ENCODE results near the gene RAB30.
"Not testable (repeated sequence)": the region's sequence is repeated elsewhere in the genome, so short reads cannot be mapped to it uniquely, and the experiment has no call there.

RAB30 gene

DNA sequence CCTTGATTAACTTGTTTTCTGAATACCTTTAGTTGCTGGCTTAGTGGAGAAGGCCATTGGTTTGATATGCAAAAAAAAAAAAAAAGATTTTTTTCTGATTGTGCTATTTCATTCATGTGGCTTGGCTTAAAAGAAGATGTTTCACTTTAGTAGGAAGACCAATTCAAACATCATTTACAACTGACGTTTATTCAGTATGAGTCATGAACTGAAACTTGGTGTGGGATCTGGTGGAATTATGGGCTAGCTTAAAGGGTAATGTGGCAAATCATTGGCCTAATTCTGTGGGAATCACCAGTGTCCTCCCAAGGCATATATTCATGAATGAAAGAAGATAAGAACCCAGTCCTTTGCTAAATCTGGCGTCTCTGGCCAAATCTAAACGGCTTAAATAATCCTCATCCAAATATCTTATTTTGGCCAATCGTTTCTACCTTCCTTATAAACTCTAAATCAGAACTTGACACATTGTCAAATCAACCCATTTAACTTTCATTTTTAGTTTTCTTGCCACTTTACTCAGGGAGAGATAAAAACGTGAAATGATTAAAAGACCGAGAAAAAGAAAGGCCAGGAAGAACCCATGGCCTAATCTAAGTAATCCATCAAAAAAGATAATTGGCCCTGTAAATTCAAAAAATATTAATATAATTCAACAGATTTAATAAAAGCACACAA lies 93.1 kb downstream of the RAB30 start:
- FAIRE-seq, result no peak

DNA sequence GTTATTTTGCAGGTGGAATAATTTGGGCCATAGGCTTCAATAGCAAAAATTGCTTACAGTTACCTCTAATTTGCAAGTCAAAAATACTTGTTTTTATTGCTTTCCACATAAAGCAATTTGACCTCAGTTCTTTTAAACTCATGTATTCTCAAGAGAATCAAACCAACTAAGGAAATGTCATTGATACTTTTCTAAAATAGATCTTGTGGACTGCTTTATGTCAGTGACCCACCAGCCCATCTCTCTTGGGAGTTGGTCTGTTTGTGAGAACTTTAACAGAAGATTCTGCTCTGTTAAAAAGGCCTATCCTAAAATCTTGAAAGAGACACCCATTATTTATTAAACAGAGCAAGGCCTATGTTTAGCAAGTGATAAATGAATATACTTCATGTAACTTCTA lies 94.9 kb downstream of the RAB30 start:
- no peak for FAIRE-seq

DNA sequence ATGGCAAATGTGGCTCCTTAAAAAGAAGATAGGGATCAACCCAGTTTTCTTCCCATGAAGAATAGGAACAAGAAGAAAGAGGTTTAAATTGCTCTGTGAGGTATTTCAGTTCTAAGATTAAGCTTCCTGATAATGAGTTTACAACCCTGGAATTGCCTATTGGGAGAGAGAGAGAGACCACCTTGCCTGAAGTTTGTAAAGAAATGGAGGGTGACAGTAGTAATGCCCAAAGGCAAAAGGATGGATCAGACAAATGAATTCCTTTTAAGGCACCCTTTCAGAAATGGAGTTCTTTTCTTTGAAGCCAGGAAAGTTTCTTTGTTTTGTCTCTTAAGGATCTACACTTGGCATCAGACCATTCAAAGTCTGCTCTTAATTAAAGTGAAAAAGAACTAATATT lies 95.8 kb downstream of the RAB30 start:
- FAIRE-seq, result no peak

DNA sequence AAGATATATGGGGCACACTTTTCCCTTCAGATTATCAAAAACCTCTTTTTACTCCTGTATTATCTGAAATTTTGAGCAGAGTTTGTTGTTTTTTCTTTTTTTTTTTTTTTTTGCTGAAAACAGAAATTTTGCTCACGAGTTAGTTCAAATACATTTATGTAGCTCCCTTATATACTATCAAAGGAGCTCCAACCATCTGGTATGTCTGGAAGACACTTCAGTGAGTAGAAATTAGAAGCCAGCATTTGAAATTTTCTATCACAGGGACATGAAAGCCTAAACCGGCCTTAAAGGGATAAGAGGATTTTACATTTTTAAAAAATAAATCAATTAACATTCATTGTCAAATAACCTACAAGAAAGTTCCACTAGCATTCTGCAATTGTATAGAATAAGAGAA lies 96.8 kb downstream of the RAB30 start:
- no peak for FAIRE-seq

DNA sequence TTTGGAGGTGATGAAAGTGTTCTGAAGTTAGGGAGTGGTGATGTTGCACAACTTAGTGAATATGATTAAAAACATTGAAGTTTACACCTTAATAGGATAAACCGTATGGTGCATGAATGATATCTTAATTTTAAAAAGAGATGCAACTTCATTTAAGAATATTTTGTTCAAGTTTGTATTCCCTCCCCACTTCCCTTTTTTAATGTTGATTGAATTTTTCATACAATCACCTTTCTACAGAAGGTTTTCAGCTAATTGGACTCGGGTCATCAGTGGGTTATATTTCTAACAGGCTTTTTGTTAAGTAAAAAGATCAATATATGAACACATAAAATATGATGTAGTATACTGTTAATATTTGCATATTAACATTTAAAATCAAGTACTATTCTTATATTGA lies 97.6 kb downstream of the RAB30 start:
- FAIRE-seq, result no peak

DNA sequence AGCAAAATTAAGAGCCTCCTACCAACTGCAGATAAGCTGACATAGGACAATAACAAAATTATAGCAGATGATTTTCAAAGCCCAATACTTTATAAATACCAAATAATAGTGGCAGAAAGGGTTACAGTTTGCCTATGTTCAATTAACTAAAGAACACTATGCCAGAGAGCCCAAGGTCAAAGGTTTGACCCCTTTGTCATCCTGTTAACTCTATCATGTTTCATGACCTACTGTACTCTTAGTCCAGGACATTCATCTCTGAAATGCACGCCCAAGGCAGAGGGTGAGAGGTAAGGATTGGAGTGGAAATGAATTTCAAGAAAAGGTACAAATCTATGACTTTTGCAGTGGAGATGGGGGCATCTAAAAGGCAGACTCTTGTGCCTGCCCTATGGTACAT lies 99.6 kb downstream of the RAB30 start:
- FAIRE-seq, result no peak

DNA sequence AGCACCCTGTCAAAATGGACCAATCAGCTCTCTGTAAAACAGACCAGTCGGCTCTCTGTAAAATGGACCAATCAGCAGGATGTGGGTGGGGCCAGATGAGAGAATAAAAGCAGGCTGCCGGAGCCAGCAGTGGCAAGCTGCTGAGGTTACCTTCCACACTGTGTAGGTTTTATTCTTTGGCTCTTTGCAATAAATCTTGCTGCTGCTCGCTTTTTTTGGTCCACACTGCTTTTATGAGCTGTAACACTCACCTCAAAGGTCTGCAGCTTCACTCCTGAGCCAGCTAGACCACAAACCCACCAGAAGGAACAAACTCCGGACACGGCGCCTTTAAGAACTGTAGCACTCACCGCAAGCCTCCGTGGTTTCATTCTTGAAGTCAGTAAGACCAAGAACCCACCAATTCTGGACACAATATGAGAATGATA lies 100.2 kb downstream of the RAB30 start:
- FAIRE-seq, result not testable (repeated sequence)

DNA sequence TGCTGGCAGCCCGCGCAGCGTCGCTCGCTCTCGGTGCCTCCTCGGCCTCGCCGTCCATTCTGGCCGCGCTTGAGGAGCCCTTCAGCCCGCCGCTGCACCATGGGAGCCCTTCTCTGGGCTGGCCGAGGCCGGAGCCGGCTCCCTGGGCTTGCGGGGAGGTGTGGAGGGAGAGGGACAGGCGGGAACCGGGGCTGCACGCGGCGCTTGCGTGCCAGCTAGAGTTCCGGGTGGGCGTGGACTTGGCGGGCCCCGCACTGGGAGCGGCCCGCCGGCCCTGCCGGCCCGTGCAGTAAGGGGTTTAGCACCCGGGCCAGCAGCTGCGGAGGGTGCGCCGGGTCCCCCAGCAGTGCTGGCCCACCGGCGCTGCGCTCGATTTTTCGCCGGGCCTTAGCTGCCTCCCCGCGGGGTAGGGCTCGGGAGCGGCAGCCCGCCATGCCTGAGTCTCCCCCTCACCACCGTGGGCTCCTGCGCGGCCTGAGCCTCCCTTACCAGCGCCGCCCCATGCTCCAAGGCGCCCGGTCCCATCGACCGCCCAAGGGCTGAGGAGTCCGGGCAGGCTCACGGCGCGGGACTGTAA lies 101.1 kb downstream of the RAB30 start:
- FAIRE-seq, result not testable (repeated sequence)

DNA sequence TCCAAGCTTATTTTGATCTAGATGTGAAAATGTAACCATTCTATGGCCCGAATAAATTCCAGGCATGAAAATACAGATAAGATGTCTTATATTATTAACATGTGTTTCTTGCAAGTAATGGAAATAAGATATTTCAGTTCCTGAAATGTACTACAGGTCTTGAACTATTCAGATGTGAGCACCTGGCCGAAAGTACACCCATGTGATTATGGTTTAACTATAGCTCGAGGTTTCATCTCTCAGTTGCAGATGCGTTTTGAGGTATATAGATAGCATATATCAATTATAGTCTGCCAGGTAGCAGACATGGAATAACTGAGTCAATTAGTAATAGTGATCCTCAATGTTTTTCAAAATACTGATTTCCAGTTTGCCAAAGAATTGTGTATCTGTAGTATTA lies 101.9 kb downstream of the RAB30 start:
- no peak for FAIRE-seq

DNA sequence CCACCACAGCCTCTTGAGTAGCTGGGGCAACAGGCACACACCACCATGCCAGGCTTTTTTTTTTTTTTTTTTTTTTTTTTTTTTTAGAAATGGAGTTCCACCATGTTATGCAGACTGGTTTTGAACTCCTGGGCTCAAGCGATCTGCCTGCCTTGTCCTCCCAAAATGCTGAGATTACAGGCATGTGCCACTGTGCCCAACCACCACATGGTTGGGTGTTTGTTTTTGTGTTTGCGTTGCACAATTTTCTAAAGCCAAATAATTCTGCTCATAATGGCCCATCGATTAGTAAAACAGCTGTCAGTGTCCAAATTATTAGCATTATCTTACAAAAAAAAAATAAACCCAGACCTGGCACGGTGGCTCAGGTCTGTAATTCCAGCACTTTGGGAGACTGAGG lies 104.3 kb downstream of the RAB30 start:
- no peak for FAIRE-seq

DNA sequence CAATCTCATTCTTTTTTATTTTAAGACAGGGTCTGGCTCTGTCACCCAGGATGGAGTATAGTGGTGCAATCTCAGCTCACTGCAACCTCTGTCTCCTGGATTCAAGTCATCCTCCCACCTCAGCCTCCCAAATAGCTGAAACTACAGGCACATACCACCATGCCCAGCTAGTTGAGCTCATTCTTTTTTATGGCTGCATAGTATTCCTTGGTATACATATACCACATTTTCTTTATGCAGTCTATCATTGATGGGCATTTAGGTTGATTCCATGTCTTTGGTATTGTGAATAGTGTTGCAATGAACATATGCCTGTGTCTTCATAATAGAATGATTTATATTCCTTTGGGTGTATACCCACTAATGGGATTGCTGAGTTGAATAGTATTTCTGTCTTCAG lies 109.7 kb downstream of the RAB30 start:
- not testable (repeated sequence) for FAIRE-seq

DNA sequence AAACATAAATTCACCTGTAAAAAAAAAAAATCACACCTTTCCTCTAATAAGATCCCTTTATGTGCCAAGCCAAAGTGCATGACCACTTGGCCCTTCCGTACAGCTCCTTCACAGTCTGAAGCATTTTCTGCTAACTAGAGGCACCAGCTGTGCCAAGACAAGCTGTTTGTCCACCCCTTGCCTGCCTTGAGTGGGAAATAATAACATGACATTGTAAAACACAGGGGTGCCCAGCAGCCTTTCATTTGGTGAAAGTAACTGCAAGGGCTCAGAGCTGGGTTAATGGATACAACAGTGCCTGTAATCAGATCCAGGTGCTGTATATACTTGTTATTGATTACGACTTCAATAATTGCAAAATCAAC lies 110.9 kb downstream of the RAB30 start:
- FAIRE-seq, result no peak

DNA sequence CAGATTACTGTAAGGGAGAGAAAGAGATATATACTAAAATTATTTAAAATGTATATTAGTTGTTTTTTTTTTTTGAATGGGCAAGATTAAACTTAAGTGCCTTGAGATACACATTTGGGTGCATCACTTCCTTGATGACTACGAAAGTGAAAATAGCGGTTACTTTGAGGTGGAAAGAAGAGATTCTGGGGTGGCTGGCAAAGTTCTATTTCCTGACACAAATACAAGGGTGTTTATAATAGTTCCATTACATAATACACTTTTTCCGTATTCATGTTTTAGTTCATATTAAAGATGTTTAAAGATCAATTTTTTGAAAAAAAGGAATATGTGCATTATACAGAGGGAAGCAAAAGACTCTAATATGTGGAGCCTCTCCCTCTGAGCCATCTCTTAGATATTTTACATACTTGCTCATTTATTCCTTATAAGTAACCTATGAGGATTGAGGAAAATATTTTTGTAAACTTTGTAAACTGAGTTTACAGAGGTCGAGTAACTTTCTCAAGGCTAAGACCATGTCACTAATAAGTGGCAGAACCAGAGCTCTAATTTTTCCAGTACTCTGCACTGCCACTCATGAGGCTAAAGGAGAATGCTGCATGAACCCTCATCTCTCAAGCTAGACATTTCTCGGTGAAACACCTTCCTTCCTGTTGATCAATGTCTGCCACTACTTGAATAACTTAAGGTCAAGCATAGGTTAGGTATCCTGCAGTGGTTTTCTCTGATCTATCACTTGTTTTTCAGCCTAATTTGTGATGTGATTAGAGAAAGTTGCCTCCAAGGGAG lies 111.5 kb downstream of the RAB30 start:
- FAIRE-seq, result no peak

DNA sequence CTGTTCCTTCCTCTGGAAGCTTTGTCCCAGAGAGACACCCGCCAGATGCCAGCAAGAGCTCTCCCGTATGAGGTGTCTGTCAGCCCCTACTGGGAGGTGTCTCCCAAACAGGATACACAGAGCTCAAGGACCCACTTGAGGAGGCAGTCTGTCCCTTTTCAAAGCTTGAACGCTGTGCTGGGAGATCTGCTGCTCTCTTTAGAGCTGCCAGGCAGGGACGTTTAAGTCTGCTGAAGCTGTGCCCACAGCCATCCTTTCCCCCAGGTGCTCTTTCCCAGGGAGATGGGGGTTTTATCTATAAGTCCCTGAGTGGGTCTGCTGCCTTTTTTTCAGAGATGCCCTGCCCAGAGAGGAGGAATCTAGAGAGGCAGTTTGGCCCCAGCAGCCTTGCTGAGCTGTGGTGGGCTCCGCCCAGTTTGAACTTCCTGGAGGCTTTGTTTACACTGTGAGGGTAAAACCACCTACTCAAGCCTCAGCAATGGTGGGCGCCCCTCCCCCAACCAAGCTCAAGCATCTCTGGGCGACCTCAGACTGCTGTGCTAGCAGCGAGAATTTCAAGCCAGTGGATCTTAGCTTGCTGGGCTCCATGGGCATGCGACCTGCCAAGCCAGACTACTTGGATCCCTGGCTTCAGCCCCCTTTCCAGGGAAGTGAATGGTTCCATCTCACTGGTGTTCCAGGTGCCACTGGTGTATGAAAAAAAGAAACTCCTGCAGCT lies 115.8 kb downstream of the RAB30 start:
- FAIRE-seq, result not testable (repeated sequence)

DNA sequence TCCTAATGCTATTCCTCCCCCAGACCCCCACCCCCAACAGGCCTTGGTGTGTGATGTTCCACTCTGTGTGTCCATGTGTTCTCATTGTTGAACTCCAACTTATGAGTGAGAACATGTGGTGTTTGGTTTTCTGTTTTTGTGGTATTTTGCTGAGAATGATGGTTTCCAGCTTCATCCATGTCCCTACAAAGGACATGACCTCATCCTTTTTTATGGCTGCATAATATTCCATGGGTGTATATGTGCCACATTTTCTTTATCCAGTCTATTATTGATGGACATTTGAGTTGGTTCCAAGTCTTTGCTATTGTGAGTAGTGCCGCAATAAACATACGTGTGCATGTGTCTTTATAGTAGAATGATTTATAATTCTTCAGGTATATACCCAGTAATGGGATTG lies 121.2 kb downstream of the RAB30 start:
- FAIRE-seq, result not testable (repeated sequence)

DNA sequence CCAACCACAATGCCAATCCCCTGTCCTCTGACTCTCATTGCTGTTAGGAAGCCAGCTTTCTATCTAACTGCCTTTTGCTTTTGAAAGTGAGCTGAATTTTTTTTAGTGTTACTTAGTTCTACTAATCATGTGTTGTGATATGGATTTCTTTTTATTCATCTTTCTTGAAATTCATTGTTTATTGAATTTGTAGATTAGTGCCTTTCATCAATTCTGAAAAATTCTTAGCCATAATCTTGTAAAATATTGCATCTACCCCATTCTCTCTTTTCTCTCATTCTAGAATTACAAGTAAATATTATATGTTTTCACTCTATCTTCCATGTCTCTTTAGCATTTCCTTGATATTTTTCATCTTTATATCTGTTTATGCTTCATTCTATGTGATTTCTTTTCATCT lies 122.3 kb downstream of the RAB30 start:
- FAIRE-seq, result no peak

DNA sequence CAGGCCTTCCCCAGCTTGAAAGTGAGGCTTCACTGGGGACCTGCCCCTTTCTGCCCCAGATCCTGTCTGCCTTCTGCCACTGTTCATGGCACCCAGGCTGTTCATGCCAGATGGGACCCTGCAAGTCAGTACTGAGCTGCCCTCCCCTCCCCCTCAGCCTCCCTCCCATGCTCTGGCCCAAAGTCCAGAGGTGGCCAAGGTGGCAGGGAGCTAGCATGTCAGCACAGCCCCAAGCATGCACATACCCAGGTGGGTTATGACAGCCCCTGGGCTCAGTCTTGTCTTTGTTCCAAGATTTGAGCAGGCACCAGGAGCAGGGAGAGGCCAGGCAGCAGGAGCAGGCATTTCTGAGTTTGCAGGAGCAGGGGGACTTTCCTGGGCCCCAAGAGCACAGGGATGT lies 126.0 kb downstream of the RAB30 start:
- no peak for FAIRE-seq

DNA sequence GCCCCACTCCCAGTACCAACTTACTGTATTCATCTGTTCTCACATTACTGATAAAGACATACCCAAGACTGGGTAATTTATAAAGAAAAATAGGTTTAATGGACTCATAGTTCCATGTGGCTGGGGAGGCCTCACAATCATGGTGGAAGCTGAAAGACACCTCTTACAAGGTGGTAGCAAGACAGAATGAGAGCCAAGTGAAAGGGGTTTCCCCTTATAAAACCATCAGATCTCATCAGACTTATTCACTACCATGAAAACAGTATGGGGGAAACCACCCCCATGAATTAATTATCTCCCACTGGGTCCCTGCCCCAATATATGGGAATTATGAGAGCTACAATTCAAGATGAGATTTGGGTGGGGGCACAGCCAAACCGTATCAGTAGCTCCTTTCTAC lies 126.7 kb downstream of the RAB30 start:
- not testable (repeated sequence) for FAIRE-seq

DNA sequence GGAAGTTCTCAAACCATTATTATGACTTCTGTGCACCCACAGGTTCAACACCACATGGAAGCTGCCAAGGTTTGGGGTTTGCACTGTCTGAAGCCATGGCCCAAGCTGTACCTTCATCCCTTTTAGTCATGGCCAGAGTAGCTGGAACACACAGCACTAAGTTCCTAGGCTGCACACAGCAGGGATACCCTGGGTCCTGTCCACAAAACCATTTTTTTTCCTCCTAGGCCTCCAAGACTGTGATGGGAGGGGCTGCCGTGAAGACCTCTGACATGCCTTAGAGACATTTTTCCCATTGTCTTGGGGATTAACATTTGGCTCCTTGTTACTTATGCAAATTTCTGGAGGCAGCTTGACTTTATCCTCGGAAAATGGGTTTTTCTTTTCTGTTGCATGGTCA lies 127.5 kb downstream of the RAB30 start:
- FAIRE-seq, result no peak

DNA sequence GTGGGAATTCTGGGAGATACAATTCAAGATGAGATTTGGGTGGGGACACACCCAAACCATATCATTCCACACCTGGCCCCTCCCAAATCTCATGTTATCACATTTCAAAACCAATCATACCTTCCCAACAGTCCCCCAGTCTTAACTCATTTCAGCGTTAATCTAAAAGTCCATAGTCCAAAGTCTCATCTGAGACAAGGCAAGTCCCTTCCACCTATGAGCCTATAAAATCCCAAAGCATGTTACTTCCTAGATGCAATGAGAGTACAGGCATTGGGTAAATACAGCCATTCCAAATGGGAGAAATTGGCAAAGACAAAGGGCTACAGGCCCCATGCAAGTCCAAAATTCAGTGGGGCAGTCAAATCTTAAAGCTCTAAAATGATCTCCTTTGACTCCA lies 128.3 kb downstream of the RAB30 start:
- FAIRE-seq, result not testable (repeated sequence)

DNA sequence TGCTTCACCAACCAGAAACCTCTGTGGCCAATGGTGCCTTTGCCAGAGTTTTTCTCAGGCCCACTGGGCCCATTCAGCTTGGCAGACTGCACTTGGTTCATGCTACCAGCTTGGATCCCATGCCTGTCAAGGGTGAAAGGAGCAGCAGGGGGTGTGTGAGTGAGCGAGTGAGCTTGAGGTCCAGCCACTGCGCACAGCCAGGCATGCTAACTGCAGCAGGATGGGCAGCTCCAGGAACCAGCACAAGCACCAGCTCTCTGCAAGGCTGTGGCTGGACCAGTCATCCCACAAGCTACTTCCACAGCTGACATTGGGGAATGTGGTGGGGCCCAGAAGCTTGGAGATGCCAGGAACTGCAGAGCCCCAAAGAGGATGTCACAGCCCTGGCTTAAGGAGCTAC lies 129.3 kb downstream of the RAB30 start:
- no peak for FAIRE-seq

DNA sequence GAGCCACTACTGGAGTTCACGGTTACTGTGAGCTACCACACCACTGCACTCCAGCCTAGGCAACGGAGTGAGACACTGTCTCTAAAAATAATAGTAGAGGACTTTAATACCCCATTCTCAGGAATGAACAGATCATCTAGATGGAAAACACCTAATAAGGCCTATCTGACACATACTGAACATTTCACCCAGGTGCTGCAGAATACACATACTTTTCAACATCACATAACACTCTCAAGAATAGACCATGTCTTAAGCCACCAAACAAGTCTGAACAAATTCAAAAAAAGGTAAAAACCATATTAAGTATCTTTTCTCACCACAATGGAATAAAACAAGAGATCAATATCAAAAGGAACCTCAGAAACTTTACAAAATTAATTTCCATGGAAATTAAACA lies 132.2 kb downstream of the RAB30 start:
- no peak for FAIRE-seq

DNA sequence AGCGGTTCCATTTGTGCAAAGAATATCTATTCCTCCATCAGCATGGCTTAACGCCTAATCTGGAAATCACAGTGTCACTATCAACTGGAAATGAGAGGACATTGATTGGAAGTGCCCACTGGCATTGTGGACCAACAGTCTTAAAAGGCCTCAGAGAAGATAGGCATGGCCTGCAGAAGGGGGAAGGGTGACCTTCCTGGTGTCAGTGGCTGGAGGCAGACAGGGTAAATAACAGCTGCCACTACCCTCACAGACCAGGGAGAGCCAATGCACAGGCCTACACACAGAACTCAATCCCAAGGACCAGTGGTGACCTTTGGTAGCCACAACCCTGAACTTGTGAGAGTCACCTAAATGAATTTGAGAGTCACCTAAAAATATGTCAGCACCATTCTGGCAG lies 134.1 kb downstream of the RAB30 start:
- no peak for FAIRE-seq

DNA sequence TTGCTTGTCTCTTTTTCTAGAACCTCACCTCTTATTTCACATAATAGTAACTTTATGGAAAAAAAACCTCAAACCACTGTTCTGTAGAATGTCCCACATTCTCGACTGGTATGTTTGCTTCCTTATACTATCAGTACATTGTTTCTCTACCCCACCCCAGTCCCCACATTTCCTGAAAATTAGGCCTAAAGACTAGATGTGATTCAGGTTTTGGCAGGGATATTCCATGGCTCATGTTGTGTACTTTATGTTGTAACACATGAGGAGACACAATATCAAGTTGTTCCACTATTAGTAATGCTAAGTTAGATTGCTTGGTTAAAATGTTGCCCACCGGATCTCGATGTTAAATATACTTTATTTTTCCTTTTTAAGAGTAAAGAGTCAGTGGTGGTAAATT lies 135.4 kb downstream of the RAB30 start:
- FAIRE-seq, result no peak
